Measurements from ENCODE around the gene GABRA4.

GRCh38 chr4:47012676-47013075 is 19.3 kb upstream of the GABRA4 start:
- TF ChIP-seq POLR2A (IDR thresholded peaks at IDR 0.05) = no peak
- no peak for TF ChIP-seq CTCF (IDR thresholded peaks at IDR 0.05)
